ENCODE data around the gene ZEB1. TPM values are rescaled to one million over a fixed set of nuclear protein-coding genes. Genes with fewer than 3 reads are reported as not detected.

Gene ZEB1
- total RNA-seq, 2 donors from 2014 or later, result 0.84 TPM

GRCh38 chr10:31280972-31281371, 38.0 kb upstream of the ZEB1 start:
- TF ChIP-seq, protein P1, sequence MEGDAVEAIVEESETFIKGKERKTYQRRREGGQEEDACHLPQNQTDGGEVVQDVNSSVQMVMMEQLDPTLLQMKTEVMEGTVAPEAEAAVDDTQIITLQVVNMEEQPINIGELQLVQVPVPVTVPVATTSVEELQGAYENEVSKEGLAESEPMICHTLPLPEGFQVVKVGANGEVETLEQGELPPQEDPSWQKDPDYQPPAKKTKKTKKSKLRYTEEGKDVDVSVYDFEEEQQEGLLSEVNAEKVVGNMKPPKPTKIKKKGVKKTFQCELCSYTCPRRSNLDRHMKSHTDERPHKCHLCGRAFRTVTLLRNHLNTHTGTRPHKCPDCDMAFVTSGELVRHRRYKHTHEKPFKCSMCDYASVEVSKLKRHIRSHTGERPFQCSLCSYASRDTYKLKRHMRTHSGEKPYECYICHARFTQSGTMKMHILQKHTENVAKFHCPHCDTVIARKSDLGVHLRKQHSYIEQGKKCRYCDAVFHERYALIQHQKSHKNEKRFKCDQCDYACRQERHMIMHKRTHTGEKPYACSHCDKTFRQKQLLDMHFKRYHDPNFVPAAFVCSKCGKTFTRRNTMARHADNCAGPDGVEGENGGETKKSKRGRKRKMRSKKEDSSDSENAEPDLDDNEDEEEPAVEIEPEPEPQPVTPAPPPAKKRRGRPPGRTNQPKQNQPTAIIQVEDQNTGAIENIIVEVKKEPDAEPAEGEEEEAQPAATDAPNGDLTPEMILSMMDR (conservative IDR thresholded peaks at IDR 0.05), result no peak
- H3K27ac ChIP-seq (ENCODE audit: low read depth, low read length), result no peak overlapping the region
- no peak overlapping the region for H3K4me3 Mint-ChIP-seq
- no peaks in the 10 kb centered on the region for H3K36me3 Mint-ChIP-seq (ENCODE audit: low read depth)
- no peaks in the 10 kb centered on the region for H3K27me3 ChIP-seq (ENCODE audit: control insufficient read depth, insufficient read depth, low read length, poor library complexity, severe bottlenecking)
- no peaks in the 10 kb centered on the region for H3K36me3 ChIP-seq (ENCODE audit: control insufficient read depth, insufficient read depth, low read length)
- no peak for DNase-seq
- H3K4me3 ChIP-seq (ENCODE audit: low read length), result no peak overlapping the region
- no CpG with 5 or more reads among the region's 1 CpG for WGBS, 2 experiments (ENCODE audit: insufficient coverage in 1 of 2, insufficient read length in 1 of 2)
- H3K27me3 Mint-ChIP-seq (ENCODE audit: insufficient read depth), result no peaks in the 10 kb centered on the region
- no peak overlapping the region for H3K27ac Mint-ChIP-seq
- H3K4me1 ChIP-seq (ENCODE audit: control insufficient read depth, insufficient read depth, low read length), result no peaks in the 10 kb centered on the region
- H3K9me3 ChIP-seq (ENCODE audit: control insufficient read depth, low read length), result no peaks in the 10 kb centered on the region
- H3K4me1 Mint-ChIP-seq, result no peaks in the 10 kb centered on the region
- H3K9ac ChIP-seq (ENCODE audit: extremely low read depth, low read length, poor library complexity, severe bottlenecking), result no peak overlapping the region
- peaks cover 5% of the 10 kb centered on the region for H3K9me3 Mint-ChIP-seq

DNA sequence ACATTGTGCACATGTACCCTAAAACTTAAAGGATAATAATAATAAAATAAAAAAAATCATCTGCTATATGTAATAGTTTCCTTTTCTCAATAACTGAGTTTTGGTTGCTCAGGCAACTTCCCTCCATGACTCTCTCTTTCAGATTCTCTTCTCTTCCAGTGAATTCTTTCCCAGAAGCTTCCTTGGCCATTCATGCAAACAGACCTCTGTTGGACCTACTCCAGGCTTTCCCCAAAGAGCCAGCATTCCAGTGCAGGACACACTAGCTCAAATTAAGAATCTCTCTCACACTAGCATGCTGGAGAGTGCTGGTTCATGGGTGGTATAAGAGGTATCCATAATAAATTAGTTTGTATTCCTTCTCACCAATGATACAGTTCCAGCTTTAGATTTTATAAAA, 31.0 kb upstream of the ZEB1 start:
- H3K4me3 ChIP-seq (ENCODE audit: low read length), result no peak overlapping the region

DNA sequence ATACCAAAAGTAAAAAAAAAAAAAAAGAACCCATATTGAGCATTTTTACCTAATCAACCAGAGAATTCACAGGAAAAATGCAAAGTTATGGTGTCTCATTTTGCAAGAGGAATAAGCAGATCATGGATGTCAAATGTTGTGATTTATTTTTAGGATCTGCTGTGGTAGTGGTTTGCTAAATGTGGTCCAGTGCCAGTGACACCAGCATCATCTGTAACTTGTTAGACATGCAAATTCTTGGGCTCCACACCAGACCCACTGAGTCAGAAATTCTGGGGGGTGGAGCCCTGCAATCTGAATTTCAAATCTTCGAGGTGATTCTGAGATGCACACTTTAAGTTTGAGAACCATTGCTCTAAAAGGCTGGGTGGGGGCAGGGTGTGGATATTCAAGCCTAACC, 30.1 kb upstream of the ZEB1 start:
- Mint-ChIP-seq H3K4me3 (no peak overlapping the region), H3K27me3 (ENCODE audit: insufficient read depth) (no peaks in the 10 kb centered on the region), H3K4me1 (no peaks in the 10 kb centered on the region), H3K9me3 (no peaks in the 10 kb centered on the region), H3K27ac (no peak overlapping the region), H3K36me3 (ENCODE audit: low read depth) (no peaks in the 10 kb centered on the region)
- Histone ChIP-seq H3K27ac (ENCODE audit: low read depth, low read length) (no peak overlapping the region), H3K9me3 (ENCODE audit: control insufficient read depth, low read length) (no peaks in the 10 kb centered on the region), H3K4me1 (ENCODE audit: control insufficient read depth, insufficient read depth, low read length) (no peaks in the 10 kb centered on the region), H3K27me3 (ENCODE audit: control insufficient read depth, insufficient read depth, low read length, poor library complexity, severe bottlenecking) (no peaks in the 10 kb centered on the region), H3K9ac (ENCODE audit: extremely low read depth, low read length, poor library complexity, severe bottlenecking) (no peak overlapping the region), H3K4me3 (ENCODE audit: low read length) (no peak overlapping the region), H3K36me3 (ENCODE audit: control insufficient read depth, insufficient read depth, low read length) (no peaks in the 10 kb centered on the region)
- TF ChIP-seq, protein P1 (conservative IDR thresholded peaks at IDR 0.05), result no peak
- DNase-seq, result no peak
- 84% methylated on average over 1 of the region's 1 CpG; no CpG with 5 or more reads in 1 of the 2 experiments for WGBS, 2 experiments (ENCODE audit: insufficient coverage in 1 of 2, insufficient read length in 1 of 2)

More for the DNA sequence above, 31.0 kb upstream of the ZEB1 start:
- Histone ChIP-seq H3K4me1 (ENCODE audit: control insufficient read depth, insufficient read depth, low read length) (no peaks in the 10 kb centered on the region), H3K27ac (ENCODE audit: low read depth, low read length) (no peak overlapping the region), H3K36me3 (ENCODE audit: control insufficient read depth, insufficient read depth, low read length) (no peaks in the 10 kb centered on the region), H3K27me3 (ENCODE audit: control insufficient read depth, insufficient read depth, low read length, poor library complexity, severe bottlenecking) (no peaks in the 10 kb centered on the region), H3K9me3 (ENCODE audit: control insufficient read depth, low read length) (no peaks in the 10 kb centered on the region), H3K9ac (ENCODE audit: extremely low read depth, low read length, poor library complexity, severe bottlenecking) (no peak overlapping the region)
- Mint-ChIP-seq H3K27me3 (ENCODE audit: insufficient read depth) (no peaks in the 10 kb centered on the region), H3K4me1 (no peaks in the 10 kb centered on the region), H3K27ac (no peak overlapping the region), H3K4me3 (no peak overlapping the region), H3K9me3 (no peaks in the 10 kb centered on the region), H3K36me3 (ENCODE audit: low read depth) (no peaks in the 10 kb centered on the region)
- TF ChIP-seq, protein P1 (conservative IDR thresholded peaks at IDR 0.05), result no peak
- no peak for DNase-seq

Data from endodermal cell (in vitro differentiated cells).